ENCODE results near the gene LOXHD1. TPM values are rescaled to one million over a fixed set of nuclear protein-coding genes. Genes with fewer than 3 reads are reported as not detected.

The LOXHD1 gene
- total RNA-seq, 2 experiments from 2014 or later = not detected

GRCh38 chr18:46700066-46700824 lies 43.2 kb upstream of the LOXHD1 start:
- no peaks in the 10 kb centered on the region for H3K4me1 ChIP-seq (ENCODE audit: insufficient read depth, low read length)
- H3K27ac Mint-ChIP-seq = no peak overlapping the region
- no peak for ATAC-seq (ENCODE audit: poor library complexity)
- no peaks in the 10 kb centered on the region for H3K36me3 ChIP-seq (ENCODE audit: insufficient read depth, low read length)
- H3K4me3 ChIP-seq (ENCODE audit: low read length) = no peak overlapping the region
- no peak for TF ChIP-seq CTCF (IDR thresholded peaks at IDR 0.05)
- H3K4me3 Mint-ChIP-seq = no peak overlapping the region
- H3K27me3 Mint-ChIP-seq = no peaks in the 10 kb centered on the region
- H3K36me3 Mint-ChIP-seq (ENCODE audit: low read depth) = no peaks in the 10 kb centered on the region
- no peaks in the 10 kb centered on the region for H3K27me3 ChIP-seq (ENCODE audit: control insufficient read depth in 1 of 2, insufficient read depth in 2 of 2, low read length in 2 of 2)
- H3K9me3 Mint-ChIP-seq = no peaks in the 10 kb centered on the region
- no peak for DNase-seq
- ChIA-PET CTCF (no interaction called here), POLR2A (no interaction called here)
- intact Hi-C loops (cut with DNase I, micrococcal nuclease) = no loop called here
- no peak overlapping the region for H3K27ac ChIP-seq (ENCODE audit: low read depth in 1 of 2, low read length in 2 of 2)
- H3K4me1 Mint-ChIP-seq (ENCODE audit: low read depth) = no peaks in the 10 kb centered on the region
- peaks cover 0 to 4% of the 10 kb centered on the region in 2 experiments for H3K9me3 ChIP-seq (ENCODE audit: control insufficient read depth in 1 of 2, insufficient read depth in 1 of 2, low read length in 2 of 2)

- no peak for ATAC-seq (ENCODE audit: poor library complexity)
- H3K27ac ChIP-seq (ENCODE audit: low read depth in 1 of 2, low read length in 2 of 2) = no peak overlapping the region
- Mint-ChIP-seq H3K9me3 (no peaks in the 10 kb centered on the region), H3K27me3 (no peaks in the 10 kb centered on the region), H3K4me1 (ENCODE audit: low read depth) (no peaks in the 10 kb centered on the region), H3K36me3 (ENCODE audit: low read depth) (no peaks in the 10 kb centered on the region), H3K4me3 (no peak overlapping the region), H3K27ac (no peak overlapping the region)
- intact Hi-C loops (cut with DNase I, micrococcal nuclease) = no loop called here
- peaks cover 0 to 4% of the 10 kb centered on the region in 2 experiments for H3K9me3 ChIP-seq (ENCODE audit: control insufficient read depth in 1 of 2, insufficient read depth in 1 of 2, low read length in 2 of 2)
- no peaks in the 10 kb centered on the region for H3K4me1 ChIP-seq (ENCODE audit: insufficient read depth, low read length)
- no peaks in the 10 kb centered on the region for H3K36me3 ChIP-seq (ENCODE audit: insufficient read depth, low read length)
- POLR2A ChIA-PET = no interaction called here
- CTCF ChIA-PET = no interaction called here
- TF ChIP-seq CTCF (IDR thresholded peaks at IDR 0.05) = no peak
- no peak overlapping the region for H3K4me3 ChIP-seq (ENCODE audit: low read length)
- no peak for DNase-seq
- peaks cover 0 to 3% of the 10 kb centered on the region in 2 experiments for H3K27me3 ChIP-seq (ENCODE audit: control insufficient read depth in 1 of 2, insufficient read depth in 2 of 2, low read length in 2 of 2)
Observed at GRCh38 chr18:46696702-46697101, 39.7 kb upstream of the LOXHD1 start.

- Mint-ChIP-seq H3K9me3 (no peaks in the 10 kb centered on the region), H3K36me3 (ENCODE audit: low read depth) (no peaks in the 10 kb centered on the region), H3K4me3 (no peak overlapping the region), H3K27me3 (no peaks in the 10 kb centered on the region), H3K27ac (no peak overlapping the region), H3K4me1 (ENCODE audit: low read depth) (no peaks in the 10 kb centered on the region)
- Histone ChIP-seq H3K27ac (ENCODE audit: low read depth in 1 of 2, low read length in 2 of 2) (no peak overlapping the region), H3K4me1 (ENCODE audit: insufficient read depth, low read length) (no peaks in the 10 kb centered on the region), H3K9me3 (ENCODE audit: control insufficient read depth in 1 of 2, insufficient read depth in 1 of 2, low read length in 2 of 2) (peaks cover 0 to 4% of the 10 kb centered on the region in 2 experiments), H3K4me3 (ENCODE audit: low read length) (no peak overlapping the region), H3K27me3 (ENCODE audit: control insufficient read depth in 1 of 2, insufficient read depth in 2 of 2, low read length in 2 of 2) (peaks cover 0 to 3% of the 10 kb centered on the region in 2 experiments), H3K36me3 (ENCODE audit: insufficient read depth, low read length) (no peaks in the 10 kb centered on the region)
- intact Hi-C loops (cut with DNase I, micrococcal nuclease) = no loop called here
- ChIA-PET POLR2A (no interaction called here), CTCF (no interaction called here)
- DNase-seq (no peak), ATAC-seq (ENCODE audit: poor library complexity) (no peak)
- no peak for TF ChIP-seq CTCF (IDR thresholded peaks at IDR 0.05)
Observed at GRCh38 chr18:46696268-46696667, 39.2 kb upstream of the LOXHD1 start.
